Measurements from ENCODE around the gene SEC23A. TPM values are rescaled to one million over a fixed set of nuclear protein-coding genes. Genes with fewer than 3 reads are reported as not detected.

Gene SEC23A
- total and polyA plus RNA-seq, 2 of the 13 experiments (the other 11 are each of a cell fraction or from before 2014, with no cell fraction given) = 403 to 887 TPM

- TF ChIP-seq, protein P1, sequence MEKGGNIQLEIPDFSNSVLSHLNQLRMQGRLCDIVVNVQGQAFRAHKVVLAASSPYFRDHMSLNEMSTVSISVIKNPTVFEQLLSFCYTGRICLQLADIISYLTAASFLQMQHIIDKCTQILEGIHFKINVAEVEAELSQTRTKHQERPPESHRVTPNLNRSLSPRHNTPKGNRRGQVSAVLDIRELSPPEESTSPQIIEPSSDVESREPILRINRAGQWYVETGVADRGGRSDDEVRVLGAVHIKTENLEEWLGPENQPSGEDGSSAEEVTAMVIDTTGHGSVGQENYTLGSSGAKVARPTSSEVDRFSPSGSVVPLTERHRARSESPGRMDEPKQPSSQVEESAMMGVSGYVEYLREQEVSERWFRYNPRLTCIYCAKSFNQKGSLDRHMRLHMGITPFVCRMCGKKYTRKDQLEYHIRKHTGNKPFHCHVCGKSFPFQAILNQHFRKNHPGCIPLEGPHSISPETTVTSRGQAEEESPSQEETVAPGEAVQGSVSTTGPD (CRISPR knock-in tag; IDR thresholded peaks at IDR 0.05) = peak; percentile 91
- TF ChIP-seq PCBP1 (IDR thresholded peaks at IDR 0.05; ENCODE audit: borderline replicate concordance, low read depth, low read length) = peak; percentile 86
- peak; percentile 86 for TF ChIP-seq MIER2 (CRISPR knock-in tag; IDR thresholded peaks at IDR 0.05)
- no peak for TF ChIP-seq ZBTB10 (CRISPR knock-in tag; IDR thresholded peaks at IDR 0.05; ENCODE audit: borderline replicate concordance)
- TF ChIP-seq ETV6 (CRISPR knock-in tag; conservative IDR thresholded peaks at IDR 0.05) = peak; percentile 96
- peak; percentile 100 for TF ChIP-seq SP4 (CRISPR knock-in tag; IDR thresholded peaks at IDR 0.05)
- TF ChIP-seq HMGA1 (CRISPR knock-in tag; conservative IDR thresholded peaks at IDR 0.05) = no peak
- no peak for TF ChIP-seq EHMT2 (IDR thresholded peaks at IDR 0.05; ENCODE audit: borderline replicate concordance, low read depth, low read length)
- peak; percentile 98 for TF ChIP-seq ZNF451 (CRISPR knock-in tag; IDR thresholded peaks at IDR 0.05)
- TF ChIP-seq NFE2 (CRISPR knock-in tag; IDR thresholded peaks at IDR 0.05) = no peak
- peak; percentile 94 for TF ChIP-seq MEIS2 (CRISPR knock-in tag; IDR thresholded peaks at IDR 0.05)
- peak; percentile 95 for TF ChIP-seq HES4 (CRISPR knock-in tag; IDR thresholded peaks at IDR 0.05; ENCODE audit: borderline replicate concordance)
- TF ChIP-seq MYNN (CRISPR knock-in tag; IDR thresholded peaks at IDR 0.05; ENCODE audit: low read depth) = peak; percentile 95; the same call in 1 of the 2 replicates
- TF ChIP-seq U2AF2 (IDR thresholded peaks at IDR 0.05; ENCODE audit: low read depth, low read length) = peak; percentile 27; the same call in 1 of the 2 replicates
- peak; percentile 97 for TF ChIP-seq TBX2 (CRISPR knock-in tag; IDR thresholded peaks at IDR 0.05; ENCODE audit: borderline replicate concordance)
- TF ChIP-seq ZNF256 (CRISPR knock-in tag; conservative IDR thresholded peaks at IDR 0.05) = peak; percentile 87; the same call in 1 of the 2 replicates
- peak; percentile 90; the same call in 1 of the 2 replicates for TF ChIP-seq RELA (CRISPR knock-in tag; IDR thresholded peaks at IDR 0.05)
- peak; percentile 97 for TF ChIP-seq YEATS2 (CRISPR knock-in tag; IDR thresholded peaks at IDR 0.05; ENCODE audit: borderline replicate concordance)
- peak; percentile 72 to 80; a peak in 3 of 4 replicates for TF ChIP-seq EP300 (IDR thresholded peaks at IDR 0.05; ENCODE audit: low read depth in 2 of 2, low read length in 2 of 2)
- TF ChIP-seq EP300 (CRISPR knock-in tag; IDR thresholded peaks at IDR 0.05; ENCODE audit: borderline replicate concordance) = peak; percentile 73; the same call in 1 of the 2 replicates
- no peak for TF ChIP-seq JARID2 (CRISPR knock-in tag; IDR thresholded peaks at IDR 0.05; ENCODE audit: insufficient replicate concordance)
- TF ChIP-seq SIX1 (CRISPR knock-in tag; IDR thresholded peaks at IDR 0.05; ENCODE audit: borderline replicate concordance) = peak; percentile 78
- peak; percentile 99 for TF ChIP-seq ZNF674 (CRISPR knock-in tag; IDR thresholded peaks at IDR 0.05; ENCODE audit: low read depth)
- peak; percentile 59 for TF ChIP-seq SKI (IDR thresholded peaks at IDR 0.05; ENCODE audit: partially characterized antibody)
- peak; percentile 11; the same call in 1 of the 2 replicates for TF ChIP-seq RFX3 (CRISPR knock-in tag; IDR thresholded peaks at IDR 0.05)
Measured at GRCh38 chr14:39102969-39103957, at the start of gene SEC23A (continued).
